HL-60 (cell line): ENCODE results near the gene CACNA1D.

Experiments
- DNase-seq, 2 experiments: peaks; one replicate each; pipeline ENCODE4 v3.0.0-alpha.2; 2010 to 2020; ENCODE audit warnings: low read depth in 1 of 2, low spot score in 1 of 2
- H3K27ac ChIP-seq: fragments of 250-450 bp; sonication (Bioruptor Pico); replicated peaks from 2 replicates; pipeline ENCODE4 v1.5.1; 2020; ENCODE audit warnings: mild to moderate bottlenecking, moderate library complexity
- H3K27me3 ChIP-seq: fragments of 250-450 bp; sonication (Bioruptor Pico); 2 replicates; pipeline ENCODE4 v1.5.1; 2021; ENCODE audit warnings: mild to moderate bottlenecking, moderate library complexity; ENCODE audit not compliant: insufficient read depth, poor library complexity, severe bottlenecking
- H3K4me3 ChIP-seq: replicated peaks from 2 replicates; pipeline ENCODE4 v1.5.1; 2011; ENCODE audit warnings: mild to moderate bottlenecking, control low read depth, low read length; ENCODE audit not compliant: insufficient read depth
- CTCF ChIP-seq: IDR thresholded peaks from one replicate; pipeline ENCODE4 v1.5.1; 2011; ENCODE audit warnings: low read length, control low read depth, inconsistent platforms; ENCODE audit not compliant: insufficient read depth
- GABPA ChIP-seq: IDR thresholded peaks from 2 replicates; pipeline ENCODE4 v1.6.1; 2012; ENCODE audit warnings: low read depth
- POLR2AphosphoS5 ChIP-seq: IDR thresholded peaks from 2 replicates; pipeline ENCODE4 v1.6.1; 2012; ENCODE audit warnings: low read depth
- SPI1 ChIP-seq: IDR thresholded peaks from 2 replicates; pipeline ENCODE4 v1.6.1; 2012; ENCODE audit warnings: low read depth, mild to moderate bottlenecking, borderline replicate concordance
- TF ChIP-seq, protein P1 (sequence below): IDR thresholded peaks from 2 replicates; pipeline ENCODE4 v1.6.1; 2012; ENCODE audit warnings: low read depth; ENCODE audit not compliant: insufficient replicate concordance

Gene CACNA1D

DNA sequence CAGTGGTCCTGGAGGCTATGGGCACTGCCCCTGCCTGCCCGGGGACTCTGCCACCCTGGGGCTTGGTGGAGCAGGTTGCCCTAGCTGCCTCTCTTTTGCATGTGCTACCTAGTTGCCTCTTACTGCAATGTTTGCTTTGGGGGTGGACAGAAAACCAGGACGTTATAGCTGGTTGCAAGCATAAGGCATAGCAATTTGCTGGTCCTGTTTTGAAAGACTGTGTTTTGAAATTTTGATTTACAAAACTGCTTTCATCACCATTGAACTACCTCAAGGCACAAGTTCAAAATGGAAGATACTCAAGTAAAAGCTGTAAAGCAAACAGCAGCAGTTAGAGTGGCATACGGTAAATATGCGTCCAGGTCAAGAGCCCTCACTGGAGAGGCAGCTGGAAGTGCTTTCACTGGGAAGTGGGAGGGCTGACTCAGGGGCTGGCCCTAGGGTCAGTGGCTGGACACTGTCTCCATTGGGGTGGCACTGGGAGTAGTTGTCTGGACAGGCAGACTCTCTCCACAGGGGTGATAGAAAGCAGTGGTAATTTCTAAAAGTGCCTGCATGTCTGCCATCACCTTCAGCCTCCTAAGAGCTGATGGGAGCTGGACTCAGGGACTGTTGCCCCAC is 213.7 kb downstream of the CACNA1D start:
- TF ChIP-seq CTCF: no peak
- Histone ChIP-seq H3K27ac (peak overlapping the region; percentile 72), H3K4me3 (no peak overlapping the region), H3K27me3 (no peaks in the 10 kb centered on the region)
- DNase-seq: peak; percentile 56 to 86

- H3K27ac ChIP-seq: peak overlapping the region; percentile 72
- TF ChIP-seq CTCF: no peak
- no peak for TF ChIP-seq GABPA
- TF ChIP-seq SPI1: no peak
- TF ChIP-seq, protein P1, sequence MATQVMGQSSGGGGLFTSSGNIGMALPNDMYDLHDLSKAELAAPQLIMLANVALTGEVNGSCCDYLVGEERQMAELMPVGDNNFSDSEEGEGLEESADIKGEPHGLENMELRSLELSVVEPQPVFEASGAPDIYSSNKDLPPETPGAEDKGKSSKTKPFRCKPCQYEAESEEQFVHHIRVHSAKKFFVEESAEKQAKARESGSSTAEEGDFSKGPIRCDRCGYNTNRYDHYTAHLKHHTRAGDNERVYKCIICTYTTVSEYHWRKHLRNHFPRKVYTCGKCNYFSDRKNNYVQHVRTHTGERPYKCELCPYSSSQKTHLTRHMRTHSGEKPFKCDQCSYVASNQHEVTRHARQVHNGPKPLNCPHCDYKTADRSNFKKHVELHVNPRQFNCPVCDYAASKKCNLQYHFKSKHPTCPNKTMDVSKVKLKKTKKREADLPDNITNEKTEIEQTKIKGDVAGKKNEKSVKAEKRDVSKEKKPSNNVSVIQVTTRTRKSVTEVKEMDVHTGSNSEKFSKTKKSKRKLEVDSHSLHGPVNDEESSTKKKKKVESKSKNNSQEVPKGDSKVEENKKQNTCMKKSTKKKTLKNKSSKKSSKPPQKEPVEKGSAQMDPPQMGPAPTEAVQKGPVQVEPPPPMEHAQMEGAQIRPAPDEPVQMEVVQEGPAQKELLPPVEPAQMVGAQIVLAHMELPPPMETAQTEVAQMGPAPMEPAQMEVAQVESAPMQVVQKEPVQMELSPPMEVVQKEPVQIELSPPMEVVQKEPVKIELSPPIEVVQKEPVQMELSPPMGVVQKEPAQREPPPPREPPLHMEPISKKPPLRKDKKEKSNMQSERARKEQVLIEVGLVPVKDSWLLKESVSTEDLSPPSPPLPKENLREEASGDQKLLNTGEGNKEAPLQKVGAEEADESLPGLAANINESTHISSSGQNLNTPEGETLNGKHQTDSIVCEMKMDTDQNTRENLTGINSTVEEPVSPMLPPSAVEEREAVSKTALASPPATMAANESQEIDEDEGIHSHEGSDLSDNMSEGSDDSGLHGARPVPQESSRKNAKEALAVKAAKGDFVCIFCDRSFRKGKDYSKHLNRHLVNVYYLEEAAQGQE: no peak
- TF ChIP-seq POLR2AphosphoS5: no peak
- DNase-seq: no peak
Observed at GRCh38 chr3:53709256-53709655, 214.8 kb downstream of the CACNA1D start.

DNA sequence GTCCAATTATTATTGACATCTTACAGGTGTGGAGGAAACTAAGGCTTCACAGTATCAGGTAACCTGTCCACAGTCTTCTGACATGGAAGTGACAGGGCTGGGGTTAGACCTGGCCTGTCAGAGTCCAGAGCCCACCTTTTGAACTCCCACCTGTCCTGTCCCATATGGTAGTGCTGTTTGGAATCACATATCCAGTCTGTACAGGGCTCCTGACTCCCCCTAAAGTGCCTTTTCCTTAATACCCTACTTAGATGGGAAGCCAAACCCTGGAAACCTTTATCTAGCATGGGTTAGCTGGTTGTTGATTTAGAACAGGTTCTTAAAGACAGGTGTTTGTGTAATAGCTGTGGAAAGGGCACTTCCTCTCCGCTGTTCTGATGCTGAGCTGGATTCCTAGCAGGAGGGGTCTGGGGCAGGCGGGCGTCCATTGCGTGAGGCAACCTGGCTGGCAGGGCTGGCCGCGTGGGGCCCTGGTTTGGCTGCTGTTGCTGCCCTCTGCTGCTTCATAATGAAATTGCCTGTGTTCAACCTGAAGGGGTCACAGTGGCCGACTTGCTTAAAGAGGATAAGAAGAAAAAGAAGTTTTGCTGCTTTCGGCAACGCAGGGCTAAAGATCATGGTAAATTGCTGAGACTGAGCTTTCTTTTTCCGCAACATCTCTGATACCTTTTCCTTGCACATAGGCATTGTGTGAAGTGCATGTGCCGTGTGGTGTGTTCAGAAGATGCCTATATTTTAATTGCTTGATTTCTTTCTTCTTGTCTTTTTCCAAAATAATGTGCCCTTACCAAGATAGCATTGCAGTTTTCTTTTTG is 215.7 kb downstream of the CACNA1D start:
- TF ChIP-seq, protein P1: no peak
- peak; percentile 59 for TF ChIP-seq CTCF
- peak; percentile 82 for TF ChIP-seq SPI1
- no peak for TF ChIP-seq GABPA
- no peak for TF ChIP-seq POLR2AphosphoS5
- DNase-seq: peak; percentile 69 to 90
- peak overlapping the region; percentile 72 for H3K27ac ChIP-seq
- H3K27me3 ChIP-seq: no peaks in the 10 kb centered on the region
- no peak overlapping the region for H3K4me3 ChIP-seq

More at GRCh38 chr3:53709256-53709655, 214.8 kb downstream of the CACNA1D start:
- Histone ChIP-seq H3K27me3 (no peaks in the 10 kb centered on the region), H3K4me3 (no peak overlapping the region)
